LHCN-M2 (cell line): ENCODE measurements around the gene CST6. TPM values are rescaled to one million over a fixed set of nuclear protein-coding genes. Genes with fewer than 3 reads are reported as not detected.

ENCODE experiments used
- DNase-seq: peaks from one replicate; pipeline ENCODE4 v3.0.0-alpha.2; 2012; ENCODE audit warnings: low read depth
- polyA plus RNA-seq: library from polyadenylated mRNA; unstranded; fragments of >200 nt; gene quantifications from one replicate; pipeline ENCODE4 v1.2.1, GENCODE V29; 2012; ENCODE audit warnings: missing spikeins
- total RNA-seq: library from RNA; depleted of rRNA; stranded (reverse); fragments of >200 nt; gene quantifications from 2 replicates; pipeline ENCODE4 v1.2.3, GENCODE V29; 2014; rRNA removed

CST6 gene
- not detected in 2 replicates for total RNA-seq
- 0.41 TPM for polyA plus RNA-seq

GRCh38 chr11:66011785-66012303 lies at the start of gene CST6:
CST6 (plus strand) TSS chr11:66012008; CDS start chr11:66012045, 37 bp downstream.
- no peak for DNase-seq

GRCh38 chr11:65962141-65962564 lies 49.7 kb upstream of the CST6 start:
- no peak for DNase-seq

GRCh38 chr11:65964906-65965305 lies 46.9 kb upstream of the CST6 start:
- DNase-seq = no peak

- DNase-seq = no peak
These were observed 45.6 kb upstream of the CST6 start for GRCh38 chr11:65965986-65966762.

- no peak for DNase-seq
These were observed 44.4 kb upstream of the CST6 start for GRCh38 chr11:65967329-65967934.

- DNase-seq = peak; percentile 19
These were observed 43.0 kb upstream of the CST6 start for GRCh38 chr11:65968600-65969482.

GRCh38 chr11:65972116-65972515 lies 39.7 kb upstream of the CST6 start:
- no peak for DNase-seq

- peak; percentile 41 for DNase-seq
These were observed 38.2 kb upstream of the CST6 start for GRCh38 chr11:65973439-65974110.

- no peak for DNase-seq
These were observed 36.0 kb upstream of the CST6 start for GRCh38 chr11:65975771-65976170.

- DNase-seq = no peak
These were observed 35.3 kb upstream of the CST6 start for GRCh38 chr11:65976216-65977176.

- no peak for DNase-seq
These were observed 34.0 kb upstream of the CST6 start for GRCh38 chr11:65977621-65978390.

- no peak for DNase-seq
These were observed 33.2 kb upstream of the CST6 start for GRCh38 chr11:65978391-65979238.

GRCh38 chr11:65979261-65979759 lies 32.5 kb upstream of the CST6 start:
- no peak for DNase-seq

GRCh38 chr11:65981101-65981740 lies 30.6 kb upstream of the CST6 start:
- DNase-seq = no peak

- no peak for DNase-seq
These were observed 29.6 kb upstream of the CST6 start for GRCh38 chr11:65981972-65982823.

GRCh38 chr11:65982824-65983588 lies 28.8 kb upstream of the CST6 start:
- no peak for DNase-seq
